GM12891 (cell line): ENCODE measurements around the gene CASP2.

Experiments used
- PAX5 ChIP-seq: IDR thresholded peaks from 2 replicates; pipeline ENCODE4 v1.6.1; 2011; ENCODE audit warnings: low read length, moderate library complexity, mild to moderate bottlenecking; ENCODE audit not compliant: insufficient read depth, severe bottlenecking
- POLR2A ChIP-seq: IDR thresholded peaks from 2 replicates; pipeline ENCODE4 v1.6.1; 2011; ENCODE audit warnings: low read depth, low read length, control low read depth
- POLR2AphosphoS5 ChIP-seq: IDR thresholded peaks from 2 replicates; pipeline ENCODE4 v1.6.1; 2011; ENCODE audit warnings: low read depth, low read length, control low read depth
- POU2F2 ChIP-seq: IDR thresholded peaks from 2 replicates; pipeline ENCODE4 v1.6.1; 2011; ENCODE audit warnings: low read depth, mild to moderate bottlenecking, control low read depth, low read length, moderate library complexity
- SPI1 ChIP-seq: IDR thresholded peaks from 2 replicates; pipeline ENCODE4 v1.6.1; 2011; ENCODE audit warnings: low read depth, low read length, control low read depth
- TAF1 ChIP-seq: IDR thresholded peaks from 2 replicates; pipeline ENCODE4 v1.6.1; 2011; ENCODE audit warnings: low read depth, low read length, control low read depth

GRCh38 chr7:143255564-143255963 lies 32.6 kb upstream of the CASP2 start:
- TF ChIP-seq POLR2AphosphoS5 (no peak), POLR2A (no peak), TAF1 (no peak), SPI1 (no peak), PAX5 (no peak), POU2F2 (no peak)
